ENCODE measurements around the gene STK38. TPM values are rescaled to one million over a fixed set of nuclear protein-coding genes. Genes with fewer than 3 reads are reported as not detected.
A peak's percentile ranks its signal among the peaks of the same experiment; 100 is the strongest.

Gene STK38
- total and polyA plus RNA-seq, 2 of the 4 experiments (the other 2 are of a cell fraction), result 10.6 to 19.7 TPM

- TF ChIP-seq POLR2A (IDR thresholded peaks at IDR 0.05; ENCODE audit: low read depth, low read length) (no peak), MXI1 (IDR thresholded peaks at IDR 0.05; ENCODE audit: borderline replicate concordance, low read depth, low read length) (no peak), FOS (IDR thresholded peaks at IDR 0.05; ENCODE audit: low read depth, low read length) (no peak), USF2 (IDR thresholded peaks at IDR 0.05; ENCODE audit: low read depth, low read length) (no peak), CHD1 (IDR thresholded peaks at IDR 0.05; ENCODE audit: low read depth, low read length) (no peak), MAZ (IDR thresholded peaks at IDR 0.05; ENCODE audit: borderline replicate concordance, low read depth, low read length) (no peak), RCOR1 (IDR thresholded peaks at IDR 0.05; ENCODE audit: insufficient replicate concordance, low read length) (no peak), NFE2L2 (IDR thresholded peaks at IDR 0.05; ENCODE audit: low read depth, low read length) (no peak), BHLHE40 (IDR thresholded peaks at IDR 0.05; ENCODE audit: low read depth, low read length) (no peak), CTCF (conservative IDR thresholded peaks at IDR 0.05; ENCODE audit: low read depth, low read length) (no peak)
These were observed 29.3 kb upstream of the STK38 start for GRCh38 chr6:36576578-36576977.

More at GRCh38 chr6:36576578-36576977, 29.3 kb upstream of the STK38 start:
- Histone ChIP-seq H4K8ac (ENCODE audit: low read depth in 2 of 2, low read length in 2 of 2) (peak overlapping the region; percentile 1 to 66; a peak in 2 of 4 replicates), H3K4ac (ENCODE audit: low read depth, low read length) (peak overlapping the region; percentile 96), H3K4me2 (ENCODE audit: low read depth, low read length) (no peak overlapping the region), H2BK5ac (ENCODE audit: low read depth, low read length, poor library complexity, severe bottlenecking) (peak overlapping the region; percentile 37), H4K5ac (ENCODE audit: low read depth, low read length) (peak overlapping the region; percentile 57), H3K4me1 (ENCODE audit: control insufficient read depth, insufficient read depth, low read length) (peaks cover 13% of the 10 kb centered on the region), H2BK120ac (ENCODE audit: low read depth, low read length) (peak overlapping the region; percentile 79), H3K36me3 (ENCODE audit: control insufficient read depth, insufficient read depth, low read length) (no peaks in the 10 kb centered on the region), H2AK9ac (replicated peaks; ENCODE audit: low read depth, low read length, poor library complexity) (no peak overlapping the region), H3K79me1 (ENCODE audit: low read depth in 1 of 2, low read length in 2 of 2) (peaks cover 4 to 18% of the 10 kb centered on the region in 2 experiments; a peak in 3 of 4 replicates), H3K18ac (ENCODE audit: low read depth, low read length) (peak overlapping the region; percentile 85; the same call in 1 of the 2 replicates), H4K91ac (ENCODE audit: insufficient read depth, low read depth, low read length) (peak overlapping the region; percentile 92), H3K27me3 (ENCODE audit: control insufficient read depth, insufficient read depth, low read length) (no peaks in the 10 kb centered on the region), H3K23ac (ENCODE audit: low read depth, low read length) (0 out of 2 replicates have a peak overlapping the region, but pooled peaks have one; percentile 14), H2AK5ac (ENCODE audit: low read depth, low read length) (peak overlapping the region; percentile 80; the same call in 1 of the 2 replicates), H2BK15ac (ENCODE audit: low read depth, low read length) (peak overlapping the region; percentile 72; the same call in 1 of the 3 replicates), H3K9me3 (ENCODE audit: control insufficient read depth, insufficient read depth, low read length) (no peaks in the 10 kb centered on the region), H3K9me1 (ENCODE audit: insufficient read depth, low read length) (peaks cover 15% of the 10 kb centered on the region), H3K27ac (ENCODE audit: insufficient read depth, low read length) (no peak overlapping the region), H3K4me3 (ENCODE audit: insufficient read depth, low read depth, low read length) (no peak overlapping the region), H2AFZ (replicated peaks; ENCODE audit: low read length, poor library complexity) (peak overlapping the region; percentile 3), H3K9ac (ENCODE audit: low read depth, low read length) (no peak overlapping the region), H3K14ac (replicated peaks; ENCODE audit: low read depth, low read length) (peak overlapping the region; percentile 83), H4K20me1 (ENCODE audit: insufficient read depth, low read length) (no peaks in the 10 kb centered on the region; the same call in 1 of the 2 replicates), H3K56ac (ENCODE audit: extremely low read depth, insufficient read depth, low read length) (no peak overlapping the region), H2BK20ac (ENCODE audit: low read depth, low read length) (peak overlapping the region; percentile 70)
- no peak for DNase-seq
- CTCF ChIA-PET, result interaction anchor here (1.0 kb wide), 1 partner anchor 12 kb away, joined by 3 read pairs; no protein-coding TSS in a partner anchor
- dilution Hi-C loops (cut with HindIII; ENCODE audit: low sequenced_read_pairs, unreplicated experiment), result no loop called here
- in situ Hi-C loops (cut with MboI; ENCODE audit: low sequenced_read_pairs), result no loop called here
- WGBS, 2 experiments (ENCODE audit: extremely low coverage in 2 of 2, insufficient read length in 1 of 2), result 90% methylated on average over 2 of the region's 7 CpGs; no CpG with 5 or more reads in 1 of the 2 experiments
- ATAC-seq (ENCODE audit: low read depth), result no peak
- POLR2A ChIA-PET (ENCODE audit: unreplicated experiment), result interaction anchor here (1.0 kb wide), 1 partner anchor 24 kb away, joined by 9 read pairs; no protein-coding TSS in a partner anchor
- BruUV-seq (replicated peaks), result no TSS peak
- intact Hi-C loops (cut with micrococcal nuclease), result loop anchor here (5.0 kb wide), 1 partner anchor 44 kb away; no protein-coding TSS in a partner anchor
